Nephron (organoid): Measurements from ENCODE around the gene SLC16A12.

Source experiments
- H3K27ac Mint-ChIP-seq, 3 experiments: 2 replicates each; pipeline ENCODE4 v1.8.0; 2020; ENCODE audit warnings: mixed read lengths in 3 of 3, mild to moderate bottlenecking in 2 of 3, moderate library complexity in 1 of 3
- H3K27me3 Mint-ChIP-seq: 2 replicates; pipeline ENCODE4 v1.8.0; 2021; ENCODE audit warnings: low read depth, mild to moderate bottlenecking, moderate library complexity, mixed read lengths
- H3K36me3 Mint-ChIP-seq: 2 replicates; pipeline ENCODE4 v1.8.0; 2020; ENCODE audit warnings: low read depth, mixed read lengths
- H3K4me1 Mint-ChIP-seq: 2 replicates; pipeline ENCODE4 v1.8.0; 2020; ENCODE audit warnings: mixed read lengths
- H3K4me3 Mint-ChIP-seq, 3 experiments: 2 replicates each; pipeline ENCODE4 v1.8.0; 2020; ENCODE audit warnings: mild to moderate bottlenecking in 3 of 3, mixed read lengths in 3 of 3, moderate library complexity in 2 of 3
- H3K9me3 Mint-ChIP-seq: 2 replicates; pipeline ENCODE4 v1.8.0; 2020; ENCODE audit warnings: mixed read lengths
- CTCF ChIP-seq, 3 experiments: fragments of 200-600 bp; sonication (generic); IDR thresholded peaks; one replicate each; pipeline ENCODE4 v1.5.0; 2021; ENCODE audit warnings: antibody characterized with exemption in 3 of 3; ENCODE audit not compliant: unreplicated experiment in 3 of 3

The SLC16A12 gene

GRCh38 chr10:89478085-89478738, 57.2 kb downstream of the SLC16A12 start:
- no peaks in the 10 kb centered on the region for H3K9me3 Mint-ChIP-seq
- no peaks in the 10 kb centered on the region for H3K27me3 Mint-ChIP-seq
- no peak for TF ChIP-seq CTCF (IDR thresholded peaks at IDR 0.05; ENCODE audit: unreplicated experiment in 3 of 3)
- H3K4me3 Mint-ChIP-seq = no peak overlapping the region
- H3K27ac Mint-ChIP-seq = peak overlapping the region in 2 of 3 experiments; percentile 22 to 25
- H3K36me3 Mint-ChIP-seq = no peaks in the 10 kb centered on the region
- peaks cover 22% of the 10 kb centered on the region for H3K4me1 Mint-ChIP-seq

GRCh38 chr10:89476150-89476549, 59.2 kb downstream of the SLC16A12 start:
- no peaks in the 10 kb centered on the region for H3K9me3 Mint-ChIP-seq
- no peaks in the 10 kb centered on the region for H3K27me3 Mint-ChIP-seq
- no peaks in the 10 kb centered on the region for H3K36me3 Mint-ChIP-seq
- no peak overlapping the region for H3K4me3 Mint-ChIP-seq
- no peak for TF ChIP-seq CTCF (IDR thresholded peaks at IDR 0.05; ENCODE audit: unreplicated experiment in 3 of 3)
- H3K27ac Mint-ChIP-seq = peak overlapping the region; percentile 34 to 93 (median 86)
- H3K4me1 Mint-ChIP-seq = peaks cover 22% of the 10 kb centered on the region

GRCh38 chr10:89475591-89475998, 59.8 kb downstream of the SLC16A12 start:
- TF ChIP-seq CTCF (IDR thresholded peaks at IDR 0.05; ENCODE audit: unreplicated experiment in 3 of 3) = no peak
- no peaks in the 10 kb centered on the region for H3K36me3 Mint-ChIP-seq
- no peak overlapping the region for H3K4me3 Mint-ChIP-seq
- no peaks in the 10 kb centered on the region for H3K9me3 Mint-ChIP-seq
- peak overlapping the region; percentile 30 to 86 (median 44) for H3K27ac Mint-ChIP-seq
- H3K27me3 Mint-ChIP-seq = no peaks in the 10 kb centered on the region
- peaks cover 22% of the 10 kb centered on the region for H3K4me1 Mint-ChIP-seq

GRCh38 chr10:89475125-89475524, 60.3 kb downstream of the SLC16A12 start:
- H3K4me3 Mint-ChIP-seq = no peak overlapping the region
- no peaks in the 10 kb centered on the region for H3K9me3 Mint-ChIP-seq
- H3K36me3 Mint-ChIP-seq = no peaks in the 10 kb centered on the region
- no peak for TF ChIP-seq CTCF (IDR thresholded peaks at IDR 0.05; ENCODE audit: unreplicated experiment in 3 of 3)
- H3K27ac Mint-ChIP-seq = peak overlapping the region; percentile 3 to 86 (median 44)
- peaks cover 22% of the 10 kb centered on the region for H3K4me1 Mint-ChIP-seq
- no peaks in the 10 kb centered on the region for H3K27me3 Mint-ChIP-seq

GRCh38 chr10:89474452-89474851, 60.9 kb downstream of the SLC16A12 start:
- no peak for TF ChIP-seq CTCF (IDR thresholded peaks at IDR 0.05; ENCODE audit: unreplicated experiment in 3 of 3)
- Mint-ChIP-seq H3K4me1 (peaks cover 22% of the 10 kb centered on the region), H3K27me3 (no peaks in the 10 kb centered on the region), H3K36me3 (no peaks in the 10 kb centered on the region), H3K4me3 (no peak overlapping the region), H3K27ac (peak overlapping the region in 2 of 3 experiments; percentile 44 to 86), H3K9me3 (no peaks in the 10 kb centered on the region)
